A549 (cell line): ENCODE measurements around the gene MMGT1.

ENCODE experiments used
- CHD2 ChIP-seq: fragments of 150-350 bp; IDR thresholded peaks from 2 replicates; pipeline ENCODE4 v1.6.1; 2014; ENCODE audit warnings: low read length; ENCODE audit not compliant: partially characterized antibody
- EP300 ChIP-seq, 2 experiments: fragments of >200 bp; sonication (Bioruptor Twin); formaldehyde crosslinking; IDR thresholded peaks; 2 replicates in 1 of 2; 3 replicates in 1 of 2; pipeline ENCODE4 v1.6.1; 2016 to 2017
- ESRRA ChIP-seq: fragments of 150-350 bp; IDR thresholded peaks from 2 replicates; pipeline ENCODE4 v1.6.1; 2014; ENCODE audit warnings: mild to moderate bottlenecking, low read length, borderline replicate concordance
- JUNB ChIP-seq: fragments of >200 bp; sonication (Bioruptor Twin); formaldehyde crosslinking; IDR thresholded peaks from 2 replicates; pipeline ENCODE4 v1.6.1; 2016
- MAFK ChIP-seq: fragments of 450-650 bp; IDR thresholded peaks from 2 replicates; pipeline ENCODE4 v1.6.1; 2014; ENCODE audit not compliant: partially characterized antibody
- NFE2L2 ChIP-seq: fragments of 150-350 bp; conservative IDR thresholded peaks from 2 replicates; pipeline ENCODE4 v1.6.1; 2014; ENCODE audit warnings: low read length
- POLR2A ChIP-seq: IDR thresholded peaks from 2 replicates; pipeline ENCODE4 v1.6.1; 2012; ENCODE audit warnings: mild to moderate bottlenecking, low read length
- RFX5 ChIP-seq: fragments of 450-650 bp; IDR thresholded peaks from 2 replicates; pipeline ENCODE4 v1.7.1; 2014; ENCODE audit warnings: antibody characterized with exemption, mild to moderate bottlenecking, moderate library complexity
- SMC3 ChIP-seq: fragments of >200 bp; sonication (Bioruptor Twin); formaldehyde crosslinking; IDR thresholded peaks from 3 replicates; pipeline ENCODE4 v1.6.1; 2018; ENCODE audit warnings: inconsistent platforms
- ZFP36 ChIP-seq: fragments of 450-650 bp; IDR thresholded peaks from 2 replicates; pipeline ENCODE4 v1.6.1; 2014; ENCODE audit warnings: borderline replicate concordance; ENCODE audit not compliant: partially characterized antibody
- TF ChIP-seq, protein P1 (sequence below): fragments of >200 bp; sonication (Bioruptor Twin); formaldehyde crosslinking; IDR thresholded peaks from 3 replicates; pipeline ENCODE4 v1.5.1; 2016

DNA sequence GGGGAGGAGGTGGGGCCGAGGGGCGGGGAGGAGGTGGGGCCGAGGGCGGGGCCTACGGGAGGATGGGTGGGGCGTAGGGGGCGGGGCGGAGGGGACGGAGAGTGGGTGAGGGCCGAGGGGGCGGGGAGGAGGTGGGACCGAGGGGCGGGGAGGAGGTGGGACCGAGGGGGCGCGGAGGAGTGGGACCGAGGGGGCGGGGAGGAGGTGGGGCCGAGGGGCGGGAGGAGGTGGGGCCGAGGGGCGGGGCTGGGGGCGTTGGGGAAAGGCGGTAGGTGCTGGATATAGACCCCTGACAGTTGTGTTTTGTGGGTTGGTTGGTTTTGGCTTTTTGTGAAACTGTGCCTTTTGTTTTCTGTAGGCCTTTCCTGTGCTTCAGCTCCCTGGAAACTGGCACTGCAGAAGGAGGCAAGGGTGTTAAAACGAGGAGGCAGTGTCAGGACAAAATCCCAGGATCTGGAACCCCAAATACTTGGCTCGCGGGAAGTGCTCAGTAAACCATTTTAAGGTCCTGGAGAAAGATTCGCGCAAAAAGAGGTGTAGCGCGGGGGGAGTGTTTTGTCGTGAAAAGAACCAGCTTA is 580 bp upstream of the MMGT1 start:
- no peak for TF ChIP-seq CHD2
- TF ChIP-seq POLR2A, result no peak
- TF ChIP-seq SMC3, result no peak
- TF ChIP-seq EP300 (IDR thresholded peaks at IDR 0.05), result no peak
- TF ChIP-seq JUNB, result no peak
- no peak for TF ChIP-seq ESRRA
- TF ChIP-seq, protein P1, sequence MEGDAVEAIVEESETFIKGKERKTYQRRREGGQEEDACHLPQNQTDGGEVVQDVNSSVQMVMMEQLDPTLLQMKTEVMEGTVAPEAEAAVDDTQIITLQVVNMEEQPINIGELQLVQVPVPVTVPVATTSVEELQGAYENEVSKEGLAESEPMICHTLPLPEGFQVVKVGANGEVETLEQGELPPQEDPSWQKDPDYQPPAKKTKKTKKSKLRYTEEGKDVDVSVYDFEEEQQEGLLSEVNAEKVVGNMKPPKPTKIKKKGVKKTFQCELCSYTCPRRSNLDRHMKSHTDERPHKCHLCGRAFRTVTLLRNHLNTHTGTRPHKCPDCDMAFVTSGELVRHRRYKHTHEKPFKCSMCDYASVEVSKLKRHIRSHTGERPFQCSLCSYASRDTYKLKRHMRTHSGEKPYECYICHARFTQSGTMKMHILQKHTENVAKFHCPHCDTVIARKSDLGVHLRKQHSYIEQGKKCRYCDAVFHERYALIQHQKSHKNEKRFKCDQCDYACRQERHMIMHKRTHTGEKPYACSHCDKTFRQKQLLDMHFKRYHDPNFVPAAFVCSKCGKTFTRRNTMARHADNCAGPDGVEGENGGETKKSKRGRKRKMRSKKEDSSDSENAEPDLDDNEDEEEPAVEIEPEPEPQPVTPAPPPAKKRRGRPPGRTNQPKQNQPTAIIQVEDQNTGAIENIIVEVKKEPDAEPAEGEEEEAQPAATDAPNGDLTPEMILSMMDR, result no peak
- TF ChIP-seq ZFP36, result no peak
- no peak for TF ChIP-seq NFE2L2
- no peak for TF ChIP-seq MAFK
- TF ChIP-seq RFX5, result no peak
